HepG2 (cell line): ENCODE measurements around the gene VANGL2. TPM values are rescaled to one million over a fixed set of nuclear protein-coding genes. Genes with fewer than 3 reads are reported as not detected.

Experiments used
- ATAC-seq: fragments of 200-7000 bp; cut with Tn5 transposase; 3 replicates; pipeline ENCODE4 v1.9.1; 2020; ENCODE audit warnings: mild to moderate bottlenecking, moderate library complexity
- BruUV-seq: library from RNA; stranded (reverse); fragments of 400-500 nt; replicated peaks from 2 replicates; lab custom pipeline; 2021; lab: Mats Ljungman, UMichigan
- CTCF ChIA-PET: fragments of 300-600 bp; formaldehyde crosslinking; extraction: SDS; loops from one replicate; lab custom pipeline; 2021; ENCODE audit warnings: low total read pairs, inconsistent platforms, low intra/inter-chr PET ratio; lab: Yijun Ruan, JAX
- POLR2A ChIA-PET: fragments of 350-600 bp; sonication (Branson Sonifier 250); formaldehyde crosslinking; loops from one replicate; lab custom pipeline; 2020; ENCODE audit warnings: antibody characterized with exemption, inconsistent platforms; lab: Yijun Ruan, JAX
- DNase-seq: peaks from one replicate; pipeline ENCODE4 v3.0.0-alpha.2; 2015; ENCODE audit warnings: low spot score
- FAIRE-seq: peaks from 3 replicates; lab custom pipeline; 2011; peaks lifted over from hg19 to GRCh38; lab: Jason Lieb, UNC
- H2AFZ ChIP-seq: one replicate; pipeline ENCODE4 v1.6.1; 2011; ENCODE audit warnings: low read length, inconsistent platforms
- H3K27ac ChIP-seq: fragments of 300-600 bp; 3 replicates; pipeline ENCODE4 v1.8.0; 2011; ENCODE audit warnings: mixed run types, mild to moderate bottlenecking, mixed read lengths, low read length, inconsistent platforms; ENCODE audit not compliant: insufficient read depth; ENCODE audit errors: extremely low read length
- H3K27me3 ChIP-seq, 2 experiments: fragments of 200-600 bp in 1 of 2; 2 replicates in 1 of 2; 3 replicates in 1 of 2; pipeline versions ENCODE4 v1.6.0 to v1.8.0; 2011; ENCODE audit warnings: low read length in 2 of 2, mild to moderate bottlenecking in 2 of 2, moderate library complexity in 2 of 2, inconsistent platforms in 1 of 2; ENCODE audit not compliant: insufficient read depth in 2 of 2, control insufficient read depth in 1 of 2
- H3K36me3 ChIP-seq, 2 experiments: fragments of 200-600 bp in 1 of 2; replicated peaks in 1 of 2; 2 replicates in 1 of 2; 3 replicates in 1 of 2; pipeline versions ENCODE4 v1.5.1 to v1.8.0; 2011; ENCODE audit warnings: low read length in 2 of 2, inconsistent platforms in 1 of 2; ENCODE audit not compliant: insufficient read depth in 2 of 2, control insufficient read depth in 1 of 2
- H3K4me1 ChIP-seq: 2 replicates; pipeline ENCODE4 v1.5.1; 2012; ENCODE audit warnings: low read length, inconsistent platforms; ENCODE audit not compliant: insufficient read depth
- H3K4me2 ChIP-seq: 2 replicates; pipeline ENCODE4 v1.6.0; 2011; ENCODE audit warnings: low read depth, low read length, inconsistent platforms
- H3K4me3 ChIP-seq, 3 experiments: fragments of 200-600 bp in 1 of 3; sonication (generic), shearing (Covaris generic) in 1 of 3; replicated peaks in 1 of 3; 2 replicates each; pipeline ENCODE4 v1.5.1; 2011 to 2016; ENCODE audit warnings: low read length in 3 of 3, inconsistent platforms in 2 of 3, low read depth in 2 of 3, mild to moderate bottlenecking in 2 of 3, control low read depth in 1 of 3, mixed read lengths in 1 of 3; ENCODE audit not compliant: insufficient read depth in 1 of 3
- H3K79me2 ChIP-seq: one replicate; pipeline ENCODE4 v1.6.1; 2011; ENCODE audit warnings: low read length, inconsistent platforms; ENCODE audit not compliant: insufficient read depth
- H3K9ac ChIP-seq: 2 replicates; pipeline ENCODE4 v1.6.0; 2011; ENCODE audit warnings: mild to moderate bottlenecking, low read depth, low read length, inconsistent platforms; ENCODE audit not compliant: insufficient read depth
- H3K9me3 ChIP-seq: 2 replicates; pipeline ENCODE4 v1.5.1; 2012; ENCODE audit warnings: mild to moderate bottlenecking, low read length
- H4K20me1 ChIP-seq: 2 replicates; pipeline ENCODE4 v1.6.0; 2011; ENCODE audit warnings: inconsistent platforms, mild to moderate bottlenecking, low read length, moderate library complexity; ENCODE audit not compliant: insufficient read depth
- ADNP ChIP-seq: sonication (generic); formaldehyde crosslinking; IDR thresholded peaks from 2 replicates; pipeline ENCODE4 v1.4.0; 2020; ENCODE audit warnings: missing genetic modification reagents
- DPF2 ChIP-seq: sonication (generic); formaldehyde crosslinking; IDR thresholded peaks from 2 replicates; pipeline ENCODE4 v1.4.0; 2020; ENCODE audit warnings: mild to moderate bottlenecking, low read depth, missing genetic modification reagents, borderline replicate concordance
- HMG20B ChIP-seq: conservative IDR thresholded peaks from 2 replicates; pipeline ENCODE4 v1.6.1; 2016; ENCODE audit warnings: missing genetic modification reagents, missing compliant biosample characterization
- NR2C2 ChIP-seq: sonication (generic); formaldehyde crosslinking; IDR thresholded peaks from 2 replicates; pipeline ENCODE4 v1.4.0; 2020; ENCODE audit warnings: missing genetic modification reagents, mild to moderate bottlenecking, moderate library complexity, borderline replicate concordance
- NR3C1 ChIP-seq: sonication (generic); formaldehyde crosslinking; IDR thresholded peaks from 2 replicates; pipeline ENCODE4 v1.4.0; 2020; ENCODE audit warnings: missing genetic modification reagents
- REST ChIP-seq, 2 experiments: IDR thresholded peaks; 2 replicates each; pipeline ENCODE4 v1.6.1; 2011 to 2012; ENCODE audit warnings: low read length in 2 of 2, borderline replicate concordance in 1 of 2, low read depth in 1 of 2, mild to moderate bottlenecking in 1 of 2, moderate library complexity in 1 of 2
- TGIF2 ChIP-seq: IDR thresholded peaks from 2 replicates; pipeline ENCODE4 v1.6.1; 2016; ENCODE audit warnings: control low read depth, missing compliant biosample characterization
- ZBTB10 ChIP-seq: sonication (generic); formaldehyde crosslinking; IDR thresholded peaks from 2 replicates; pipeline ENCODE4 v1.4.0; 2020; ENCODE audit warnings: missing genetic modification reagents, borderline replicate concordance
- ZNF713 ChIP-seq: sonication (generic); formaldehyde crosslinking; IDR thresholded peaks from 2 replicates; pipeline ENCODE4 v1.4.0; 2020; ENCODE audit warnings: mild to moderate bottlenecking, missing genetic modification reagents
- WGBS: methylation state at CpG from one replicate; pipeline ENCODE4 v1.1.6; 2017; ENCODE audit warnings: low lambda C conversion rate; 5-methylcytosine and 5-hydroxymethylcytosine counted together
- in situ Hi-C: cut with HindIII; loops from 2 replicates; pipeline ENCODE4 v1.10.0; 2017; ENCODE audit warnings: low pct_unique_long_range_greater_than_20kb; ENCODE audit not compliant: extremely low pct_ligation_motif_present
- intact Hi-C: fragments of 100-400 bp; cut with micrococcal nuclease; formaldehyde crosslinking; loops from one replicate; pipeline ENCODE4 v1.10.0; 2022; ENCODE audit not compliant: unreplicated experiment
- polyA plus RNA-seq, 8 experiments: library from polyadenylated mRNA; depleted of rRNA in 3 of 8; stranded (reverse) in 7 of 8; unstranded in 1 of 8; fragments of >200 nt; fragmentation: Illumina TruSeq in 4 of 8; extraction: Trizol in 4 of 8; gene quantifications; 2 replicates each; pipeline versions ENCODE4 v1.2.1 to v1.2.3, GENCODE V29; 2011 to 2016; ENCODE audit warnings: low read depth in 4 of 8, missing spikeins in 1 of 8, mixed read lengths in 1 of 8; ENCODE audit not compliant: insufficient read depth in 1 of 8
- total RNA-seq, 5 experiments: library from RNA; depleted of rRNA; stranded (reverse); fragments of >200 nt; fragmentation: Illumina TruSeq; extraction: Trizol; gene quantifications; 2 replicates each; pipeline ENCODE4 v1.2.3, GENCODE V29; 2016; ENCODE audit warnings: low read depth in 1 of 5
- TF ChIP-seq, protein P1 (sequence below): sonication (generic); formaldehyde crosslinking; IDR thresholded peaks from 2 replicates; pipeline ENCODE4 v1.5.0; 2020; ENCODE audit warnings: mild to moderate bottlenecking, missing genetic modification reagents, moderate library complexity
- TF ChIP-seq, protein P2 (sequence below): sonication (generic); formaldehyde crosslinking; IDR thresholded peaks from 2 replicates; pipeline ENCODE4 v1.8.0; 2022; ENCODE audit warnings: mild to moderate bottlenecking, missing genetic modification reagents, moderate library complexity

The VANGL2 gene
- total and polyA plus RNA-seq, 2 of the 13 experiments (the other 11 are each of a cell fraction or from before 2014, with no cell fraction given) = 0.09 TPM; not detected in 1

- TF ChIP-seq, protein P1, sequence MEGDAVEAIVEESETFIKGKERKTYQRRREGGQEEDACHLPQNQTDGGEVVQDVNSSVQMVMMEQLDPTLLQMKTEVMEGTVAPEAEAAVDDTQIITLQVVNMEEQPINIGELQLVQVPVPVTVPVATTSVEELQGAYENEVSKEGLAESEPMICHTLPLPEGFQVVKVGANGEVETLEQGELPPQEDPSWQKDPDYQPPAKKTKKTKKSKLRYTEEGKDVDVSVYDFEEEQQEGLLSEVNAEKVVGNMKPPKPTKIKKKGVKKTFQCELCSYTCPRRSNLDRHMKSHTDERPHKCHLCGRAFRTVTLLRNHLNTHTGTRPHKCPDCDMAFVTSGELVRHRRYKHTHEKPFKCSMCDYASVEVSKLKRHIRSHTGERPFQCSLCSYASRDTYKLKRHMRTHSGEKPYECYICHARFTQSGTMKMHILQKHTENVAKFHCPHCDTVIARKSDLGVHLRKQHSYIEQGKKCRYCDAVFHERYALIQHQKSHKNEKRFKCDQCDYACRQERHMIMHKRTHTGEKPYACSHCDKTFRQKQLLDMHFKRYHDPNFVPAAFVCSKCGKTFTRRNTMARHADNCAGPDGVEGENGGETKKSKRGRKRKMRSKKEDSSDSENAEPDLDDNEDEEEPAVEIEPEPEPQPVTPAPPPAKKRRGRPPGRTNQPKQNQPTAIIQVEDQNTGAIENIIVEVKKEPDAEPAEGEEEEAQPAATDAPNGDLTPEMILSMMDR (CRISPR knock-in tag) = peak; percentile 92
- no peak for TF ChIP-seq REST (IDR thresholded peaks at IDR 0.05; ENCODE audit: borderline replicate concordance in 1 of 2, low read depth in 1 of 2, low read length in 2 of 2)
- 0 out of 2 replicates have a peak, but pooled peaks have one; percentile 20 for TF ChIP-seq TGIF2 (CRISPR knock-in tag)
Observed at GRCh38 chr1:160376525-160377131, 23.7 kb upstream of the VANGL2 start (continued).

DNA sequence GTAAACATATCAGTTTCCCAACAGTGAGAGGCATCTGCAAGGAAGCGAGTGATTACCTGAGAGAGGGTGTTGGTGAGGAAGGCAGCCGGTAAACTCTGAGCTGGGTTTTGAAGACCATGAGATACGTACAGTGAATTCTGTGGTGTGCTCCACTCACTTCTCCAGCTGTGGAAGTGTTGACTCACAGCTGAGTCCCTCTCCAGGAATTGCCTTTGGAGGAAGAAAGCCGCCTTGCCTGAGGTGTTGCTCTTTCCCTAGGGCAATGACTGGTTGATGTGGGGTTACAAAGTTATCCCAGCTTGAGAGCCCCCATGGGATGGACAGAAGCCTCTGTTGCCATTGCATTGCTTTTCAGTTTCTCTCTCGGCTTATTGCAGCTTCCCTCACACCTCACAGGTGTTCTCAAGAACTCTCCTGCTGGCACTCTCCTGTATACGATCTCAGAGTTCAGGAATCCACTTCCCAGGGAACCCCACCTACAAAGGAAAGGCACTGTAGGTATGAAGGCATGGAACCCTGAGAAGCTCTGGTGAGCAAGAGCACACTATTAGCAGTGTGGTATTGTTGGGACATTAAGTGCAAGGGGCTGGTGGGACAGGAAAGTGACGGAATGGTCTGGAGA is 22.7 kb upstream of the VANGL2 start:
- WGBS = 33% methylated on average over 7 of the region's 7 CpGs
- CTCF ChIA-PET = no interaction called here
- no peak overlapping the region for H3K4me2 ChIP-seq
- no peaks in the 10 kb centered on the region; a peak in 3 of 5 replicates for H3K27me3 ChIP-seq
- DNase-seq (no peak), ATAC-seq (no peak), FAIRE-seq (no peak)
- H3K4me3 ChIP-seq = no peak overlapping the region
- no peak overlapping the region for H3K9ac ChIP-seq
- H3K36me3 ChIP-seq = no peaks in the 10 kb centered on the region
- H3K9me3 ChIP-seq = no peaks in the 10 kb centered on the region
- POLR2A ChIA-PET = no interaction called here
- no peak overlapping the region for H3K27ac ChIP-seq
- BruUV-seq = no TSS peak
- no peak overlapping the region for H2AFZ ChIP-seq
- peaks cover 8% of the 10 kb centered on the region for H3K4me1 ChIP-seq
- H4K20me1 ChIP-seq = no peaks in the 10 kb centered on the region
- in situ Hi-C loops (no loop called here), intact Hi-C loops (loop anchor here (5.0 to 10.0 kb wide), 2 partner anchors 183 to 275 kb away; partner anchors contain the start of gene CASQ1)
- no peaks in the 10 kb centered on the region for H3K79me2 ChIP-seq
- TF ChIP-seq NR2C2 (CRISPR knock-in tag) = no peak
- TF ChIP-seq ADNP (CRISPR knock-in tag) = no peak
- TF ChIP-seq DPF2 = no peak
- no peak for TF ChIP-seq ZBTB10 (CRISPR knock-in tag)
- no peak for TF ChIP-seq NR3C1 (CRISPR knock-in tag)
- no peak for TF ChIP-seq ZNF713 (CRISPR knock-in tag)
- TF ChIP-seq HMG20B (CRISPR knock-in tag) = no peak
- TF ChIP-seq, protein P2, sequence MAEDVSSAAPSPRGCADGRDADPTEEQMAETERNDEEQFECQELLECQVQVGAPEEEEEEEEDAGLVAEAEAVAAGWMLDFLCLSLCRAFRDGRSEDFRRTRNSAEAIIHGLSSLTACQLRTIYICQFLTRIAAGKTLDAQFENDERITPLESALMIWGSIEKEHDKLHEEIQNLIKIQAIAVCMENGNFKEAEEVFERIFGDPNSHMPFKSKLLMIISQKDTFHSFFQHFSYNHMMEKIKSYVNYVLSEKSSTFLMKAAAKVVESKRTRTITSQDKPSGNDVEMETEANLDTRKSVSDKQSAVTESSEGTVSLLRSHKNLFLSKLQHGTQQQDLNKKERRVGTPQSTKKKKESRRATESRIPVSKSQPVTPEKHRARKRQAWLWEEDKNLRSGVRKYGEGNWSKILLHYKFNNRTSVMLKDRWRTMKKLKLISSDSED (CRISPR knock-in tag) = no peak
